ENCODE measurements around the gene TMEM247.

- TF ChIP-seq MAX (IDR thresholded peaks at IDR 0.05; ENCODE audit: insufficient read depth, insufficient read length): no peak
- TF ChIP-seq POLR2A (IDR thresholded peaks at IDR 0.05; ENCODE audit: low read depth, low read length): no peak
- no peak for TF ChIP-seq CTCF (IDR thresholded peaks at IDR 0.05; ENCODE audit: extremely low read depth in 1 of 2, insufficient read depth in 1 of 2, low read depth in 1 of 2, low read length in 2 of 2)
- TF ChIP-seq EZH2 (IDR thresholded peaks at IDR 0.05; ENCODE audit: borderline replicate concordance, low read depth, low read length, severe bottlenecking): no peak
- TF ChIP-seq GATA2 (IDR thresholded peaks at IDR 0.05; ENCODE audit: insufficient read depth, insufficient read length, low read depth, low read length): no peak
- TF ChIP-seq JUN (IDR thresholded peaks at IDR 0.05; ENCODE audit: borderline replicate concordance, insufficient read depth, insufficient read length, low read depth): no peak
- no peak for TF ChIP-seq POLR2AphosphoS5 (IDR thresholded peaks at IDR 0.05; ENCODE audit: insufficient read depth, low read depth, low read length)
These were observed 40.6 kb upstream of the TMEM247 start for GRCh38 chr2:46438794-46439193.
